K562 (cell line): ENCODE measurements around the gene SLC38A7.

Source experiments
- ZNF778 ChIP-seq: fragments of 450-650 bp; formaldehyde crosslinking; IDR thresholded peaks from 2 replicates; pipeline ENCODE4 v1.4.0; 2020; ENCODE audit warnings: mild to moderate bottlenecking, moderate library complexity
- TF ChIP-seq, protein P1 (sequence below), 3 experiments: IDR thresholded peaks in 2 of 3; conservative IDR thresholded peaks in 1 of 3; 2 replicates each; pipeline ENCODE4 v1.5.1; 2011 to 2012; ENCODE audit warnings: low read length in 3 of 3, mild to moderate bottlenecking in 3 of 3, control low read depth in 2 of 3, improper control_type of control experiment in 1 of 3, inconsistent platforms in 1 of 3, low read depth in 1 of 3, mixed read lengths in 1 of 3, moderate library complexity in 1 of 3; ENCODE audit not compliant: insufficient read depth in 2 of 3

DNA sequence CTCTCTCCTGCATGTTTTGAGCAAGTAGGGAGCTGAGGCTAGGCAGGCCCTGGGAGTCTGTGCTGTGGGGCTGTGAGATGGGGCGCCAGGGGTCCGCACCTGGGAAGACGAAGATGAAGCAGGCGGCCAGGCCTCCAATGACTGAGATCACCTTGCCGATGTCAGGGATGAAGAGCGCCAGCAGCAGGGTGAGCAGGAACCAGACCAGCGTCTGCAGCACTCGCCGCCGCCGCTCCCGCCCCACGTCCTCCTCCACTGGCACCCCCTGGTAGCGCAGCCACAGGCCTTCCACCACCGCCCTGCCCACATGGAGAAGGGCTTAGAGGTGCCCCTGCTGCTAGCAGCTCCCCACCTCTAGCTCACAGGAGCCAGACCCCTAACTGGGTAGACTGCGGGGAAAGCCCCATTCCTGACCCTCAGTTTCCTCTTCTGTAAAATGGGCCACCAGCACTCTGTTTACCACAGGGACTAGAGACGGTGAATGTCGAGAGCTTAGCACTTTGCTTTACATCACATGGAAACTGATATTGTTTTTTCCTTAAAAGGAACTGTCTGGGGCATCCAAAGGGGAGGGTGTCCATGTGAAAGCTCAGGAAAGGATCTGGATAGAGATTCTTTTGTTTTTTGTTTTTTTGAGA, 13.5 kb downstream of the SLC38A7 start:
- TF ChIP-seq, protein P1, sequence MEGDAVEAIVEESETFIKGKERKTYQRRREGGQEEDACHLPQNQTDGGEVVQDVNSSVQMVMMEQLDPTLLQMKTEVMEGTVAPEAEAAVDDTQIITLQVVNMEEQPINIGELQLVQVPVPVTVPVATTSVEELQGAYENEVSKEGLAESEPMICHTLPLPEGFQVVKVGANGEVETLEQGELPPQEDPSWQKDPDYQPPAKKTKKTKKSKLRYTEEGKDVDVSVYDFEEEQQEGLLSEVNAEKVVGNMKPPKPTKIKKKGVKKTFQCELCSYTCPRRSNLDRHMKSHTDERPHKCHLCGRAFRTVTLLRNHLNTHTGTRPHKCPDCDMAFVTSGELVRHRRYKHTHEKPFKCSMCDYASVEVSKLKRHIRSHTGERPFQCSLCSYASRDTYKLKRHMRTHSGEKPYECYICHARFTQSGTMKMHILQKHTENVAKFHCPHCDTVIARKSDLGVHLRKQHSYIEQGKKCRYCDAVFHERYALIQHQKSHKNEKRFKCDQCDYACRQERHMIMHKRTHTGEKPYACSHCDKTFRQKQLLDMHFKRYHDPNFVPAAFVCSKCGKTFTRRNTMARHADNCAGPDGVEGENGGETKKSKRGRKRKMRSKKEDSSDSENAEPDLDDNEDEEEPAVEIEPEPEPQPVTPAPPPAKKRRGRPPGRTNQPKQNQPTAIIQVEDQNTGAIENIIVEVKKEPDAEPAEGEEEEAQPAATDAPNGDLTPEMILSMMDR (IDR thresholded peaks at IDR 0.05 in 2 of 3, conservative IDR thresholded peaks at IDR 0.05 in 1 of 3; ENCODE audit: insufficient read depth in 2 of 3, low read depth in 1 of 3, low read length in 3 of 3), result no peak
- no peak for TF ChIP-seq ZNF778
